ENCODE data around the gene SERPINH1. TPM values are rescaled to one million over a fixed set of nuclear protein-coding genes. Genes with fewer than 3 reads are reported as not detected.
A peak's percentile ranks its signal among the peaks of the same experiment; 100 is the strongest.

Gene SERPINH1
- 328 and 388 TPM in 2 replicates for total RNA-seq

DNA sequence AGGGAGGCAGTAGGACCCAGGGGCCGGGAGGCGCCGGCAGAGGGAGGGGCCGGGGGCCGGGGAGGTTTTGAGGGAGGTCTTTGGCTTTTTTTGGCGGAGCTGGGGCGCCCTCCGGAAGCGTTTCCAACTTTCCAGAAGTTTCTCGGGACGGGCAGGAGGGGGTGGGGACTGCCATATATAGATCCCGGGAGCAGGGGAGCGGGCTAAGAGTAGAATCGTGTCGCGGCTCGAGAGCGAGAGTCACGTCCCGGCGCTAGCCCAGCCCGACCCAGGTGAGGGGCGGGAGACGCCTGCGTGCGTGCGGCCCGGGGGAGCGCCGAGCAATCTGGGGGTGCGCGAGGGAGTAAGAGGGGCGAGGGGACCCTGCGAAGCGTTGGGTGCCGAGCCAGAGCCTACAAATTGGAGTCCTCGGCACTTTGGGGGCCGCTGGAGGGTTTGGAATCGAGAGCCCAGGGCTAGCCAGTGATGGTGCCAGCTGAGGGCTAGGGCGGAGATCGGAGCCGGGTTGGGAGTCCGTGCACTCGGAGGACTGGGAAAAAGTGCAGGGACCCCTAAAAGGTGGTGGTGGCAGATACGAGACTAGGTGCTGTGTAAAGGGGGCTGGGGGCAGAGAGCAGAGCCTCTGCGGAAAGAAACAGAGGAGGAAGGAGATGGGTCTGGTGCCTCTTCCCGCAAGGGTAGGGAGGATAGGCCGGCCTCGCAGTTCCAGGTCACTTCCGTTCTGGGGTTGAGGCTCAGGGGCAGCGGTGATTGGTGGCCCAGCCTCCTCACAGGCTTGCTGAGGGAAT lies at the start of gene SERPINH1:
SERPINH1 (plus strand) TSS at position 206 of the 788 bp plus-strand sequence. CDS start 4,097 bp downstream, outside the sequence.
- DNase-seq (ENCODE audit: low read depth in 2 of 2) = peak in 1 of 2 donors; percentile 87

DNA sequence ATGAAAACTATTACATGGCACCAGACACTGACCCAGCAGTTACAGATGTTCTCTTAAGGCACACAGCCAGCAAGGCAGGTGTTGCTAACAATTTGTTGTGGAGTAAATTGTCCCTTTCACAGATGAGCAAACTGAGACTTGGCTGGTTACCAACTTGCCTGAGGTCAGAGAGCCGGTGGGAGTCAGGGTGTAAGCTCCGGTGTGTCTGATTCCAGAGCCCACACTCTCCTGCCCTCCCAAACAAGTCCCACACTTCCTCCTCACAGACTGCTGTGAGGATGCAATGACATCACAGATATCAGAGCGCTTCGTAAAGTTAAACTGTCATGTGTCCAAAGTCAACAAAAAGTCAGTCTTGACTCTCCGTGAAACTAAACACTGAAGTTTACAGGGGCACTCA lies 48.8 kb upstream of the SERPINH1 start:
- DNase-seq (ENCODE audit: low read depth in 2 of 2) = peak; percentile 15 to 69

DNA sequence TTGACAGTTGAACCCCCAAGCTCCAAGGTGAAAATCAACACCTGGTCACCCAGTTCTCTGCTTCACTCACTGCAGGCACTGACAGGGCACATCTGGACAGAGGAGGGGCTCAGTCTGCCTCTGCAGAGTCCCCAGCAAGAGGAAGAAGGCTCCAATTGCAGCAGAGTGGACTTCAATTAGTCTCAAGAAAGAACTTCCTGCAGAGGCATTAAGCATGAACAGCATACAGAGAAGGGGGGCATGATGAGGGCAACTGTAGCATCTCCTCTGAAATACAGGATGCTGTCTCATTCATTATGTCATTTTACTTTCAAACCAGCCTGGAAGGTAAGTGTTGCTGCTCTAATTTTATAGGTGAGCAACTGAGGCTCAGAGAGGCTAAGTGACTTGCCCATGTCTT lies 47.5 kb upstream of the SERPINH1 start:
- DNase-seq (ENCODE audit: low read depth in 2 of 2) = no peak

DNA sequence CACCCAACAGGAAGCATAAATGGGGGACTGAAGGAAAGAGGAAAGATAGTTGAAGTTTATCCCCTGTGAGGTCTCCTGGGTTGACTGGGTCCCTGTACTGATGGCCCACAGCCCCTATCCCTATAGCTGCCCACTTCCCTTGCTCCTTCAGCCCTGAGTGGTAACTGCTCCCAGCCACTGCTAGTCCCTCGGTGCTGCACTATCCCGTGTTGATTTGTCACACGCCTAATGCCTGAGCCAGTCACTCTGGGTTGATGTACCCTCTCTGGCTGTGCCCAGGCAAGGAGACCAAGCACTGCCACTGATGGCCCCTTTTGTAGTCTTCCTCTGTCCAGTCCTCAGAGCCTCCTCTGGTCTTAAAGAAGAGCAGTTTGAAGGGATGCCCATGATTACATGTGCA lies 45.9 kb upstream of the SERPINH1 start:
- DNase-seq (ENCODE audit: low read depth in 2 of 2) = no peak

DNA sequence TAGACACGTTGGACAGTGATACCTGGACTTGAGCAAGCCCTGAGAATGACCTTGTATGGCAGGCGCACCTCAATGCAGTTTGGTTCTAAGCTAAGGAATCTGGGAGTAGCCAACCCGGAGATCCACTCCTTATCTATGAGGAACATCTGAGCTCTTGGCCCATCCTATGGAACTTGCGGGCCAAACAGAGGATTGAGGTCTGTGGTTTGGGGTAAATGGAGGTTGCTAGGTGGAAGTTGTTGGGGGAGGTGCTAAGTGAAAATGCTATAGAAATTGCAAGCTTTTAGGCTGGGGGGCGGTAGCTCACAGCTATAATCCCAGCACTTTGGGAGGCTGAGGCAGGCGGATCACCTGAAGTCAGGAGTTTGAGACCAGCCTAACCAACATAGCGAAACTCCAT lies 45.2 kb upstream of the SERPINH1 start:
- no peak for DNase-seq (ENCODE audit: low read depth in 2 of 2)

DNA sequence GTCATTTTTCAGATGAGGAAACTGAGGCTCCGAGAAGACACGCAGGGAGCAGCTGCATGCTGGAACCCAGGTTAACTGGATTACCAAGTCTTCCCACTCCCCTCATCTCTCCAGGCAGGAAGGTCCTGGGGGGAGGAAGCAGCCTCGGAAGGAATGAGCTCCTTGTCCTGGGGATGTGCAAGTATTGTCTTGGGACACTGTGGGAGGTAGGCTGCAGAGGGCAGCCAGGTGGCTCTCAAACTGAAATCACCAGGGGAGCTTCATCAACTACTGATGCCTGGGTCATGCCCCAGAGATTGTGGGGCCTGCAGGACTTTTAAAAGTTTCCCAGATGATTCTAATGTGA lies 43.9 kb upstream of the SERPINH1 start:
- DNase-seq (ENCODE audit: low read depth in 2 of 2) = no peak

DNA sequence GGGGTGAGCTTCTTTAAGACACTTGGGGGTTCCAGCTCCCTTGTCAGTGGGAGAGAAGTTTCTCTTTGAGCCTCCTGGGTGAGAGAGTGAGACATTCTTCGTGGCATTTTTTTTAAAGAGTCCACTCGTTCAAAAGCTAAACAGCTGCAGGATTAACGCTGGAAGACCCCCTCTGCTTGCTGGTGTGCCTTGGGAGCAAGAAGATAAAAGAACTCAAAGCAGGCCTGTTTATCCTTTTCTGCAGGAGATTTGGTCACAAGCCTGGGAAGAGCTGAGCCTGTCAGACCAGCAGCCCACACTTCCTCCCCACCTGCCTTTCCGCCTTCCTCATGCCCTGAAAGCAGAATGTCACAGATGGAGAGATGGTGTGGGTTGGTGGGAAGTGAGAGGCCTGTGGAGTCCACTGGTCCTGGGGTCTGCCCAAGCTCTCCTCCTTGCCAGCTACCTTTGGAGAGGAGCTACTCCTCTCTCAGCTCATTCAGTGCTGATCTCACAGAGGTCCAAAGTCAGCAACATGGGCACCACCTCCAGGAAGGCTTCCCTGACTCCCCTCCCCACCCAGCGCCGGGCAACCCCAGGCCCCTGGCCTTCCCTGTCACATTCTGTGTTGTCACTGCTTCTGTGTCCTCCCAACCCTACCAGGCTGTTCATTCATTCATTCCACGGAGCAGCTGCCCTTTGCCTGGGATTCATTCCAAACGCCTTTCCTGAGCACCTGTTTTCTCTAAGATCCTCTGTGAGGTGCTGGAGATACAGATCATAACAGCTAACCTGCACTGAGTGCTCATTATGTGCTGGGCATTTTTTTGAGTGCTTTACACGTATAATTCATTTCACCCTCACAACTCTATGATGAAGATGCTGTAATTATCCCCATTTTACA lies 43.0 kb upstream of the SERPINH1 start:
- no peak for DNase-seq (ENCODE audit: low read depth in 2 of 2)

DNA sequence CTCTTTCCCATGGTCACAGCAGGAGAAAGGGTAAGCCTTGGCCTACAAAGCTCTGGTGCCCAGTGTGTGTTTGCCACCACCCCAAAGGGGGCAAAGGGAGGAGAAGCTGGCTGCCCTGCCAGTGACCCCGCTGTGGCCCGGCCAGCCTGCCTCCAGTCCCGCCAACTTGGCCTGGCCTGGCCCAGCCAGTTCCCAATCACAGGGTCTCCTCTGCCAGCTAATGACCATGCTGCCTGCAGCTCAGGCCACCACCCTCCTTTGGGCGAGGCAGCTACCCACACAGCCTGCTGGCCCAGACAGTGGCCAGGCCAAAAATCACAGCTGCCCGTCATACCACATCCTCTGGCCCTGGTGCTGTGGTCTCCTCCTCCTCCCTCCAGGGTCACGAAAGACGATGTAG lies 41.4 kb upstream of the SERPINH1 start:
- no peak for DNase-seq (ENCODE audit: low read depth in 2 of 2)

DNA sequence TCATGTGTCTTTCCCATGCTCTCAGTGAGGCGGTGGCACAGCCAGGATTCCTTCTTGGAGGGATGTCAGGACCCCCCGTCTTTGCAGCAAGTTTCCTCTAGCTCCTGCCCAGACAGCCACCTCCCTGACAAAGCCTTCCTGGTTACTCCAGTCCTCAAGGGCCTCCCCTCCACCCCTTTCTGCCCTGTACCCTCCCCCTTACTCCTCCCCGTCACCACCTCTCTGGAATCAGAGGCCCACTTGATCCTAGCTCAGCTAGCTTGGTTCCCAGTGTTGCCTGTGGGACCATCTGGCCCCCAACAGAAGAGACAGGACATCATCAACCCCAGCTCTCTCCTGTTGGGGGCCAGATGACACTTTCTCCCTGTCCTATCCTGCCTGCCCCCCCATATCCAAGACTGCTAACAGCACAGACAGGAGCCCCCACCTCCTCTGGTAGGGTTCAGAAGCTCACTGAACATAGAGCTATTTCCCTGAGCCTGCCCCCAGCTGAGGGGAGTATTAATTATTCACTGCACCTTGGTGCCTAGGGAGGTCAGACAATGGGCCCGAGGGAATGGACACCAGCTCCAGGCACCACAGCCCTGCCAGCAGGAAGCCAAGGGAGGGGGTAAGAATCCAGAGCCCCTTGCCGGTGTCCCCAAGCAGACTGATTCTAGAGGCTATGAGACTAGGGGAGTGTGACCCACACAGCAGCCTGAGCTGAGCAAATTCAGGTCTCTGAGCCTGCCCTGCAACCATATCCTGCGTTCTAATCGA lies 39.6 kb upstream of the SERPINH1 start:
- DNase-seq (ENCODE audit: low read depth in 2 of 2) = no peak

DNA sequence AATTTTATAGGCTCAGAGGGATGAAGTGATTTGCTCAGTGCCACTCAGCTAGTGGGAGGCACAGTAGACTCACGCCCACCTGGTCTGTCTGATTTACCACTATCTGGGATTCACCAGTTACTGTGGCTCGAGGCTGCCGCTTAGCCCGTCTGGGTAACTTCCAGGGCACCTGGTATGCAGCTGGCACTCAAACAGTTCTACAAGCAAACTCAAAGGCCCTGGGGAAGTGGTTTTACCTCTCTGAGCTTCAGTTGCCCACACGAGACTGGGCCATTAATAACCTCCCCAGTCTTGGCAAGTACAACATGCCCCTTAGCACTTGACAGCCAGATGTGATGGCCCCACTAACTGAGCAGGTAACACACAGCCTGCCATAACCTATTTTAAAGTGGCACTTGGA lies 38.9 kb upstream of the SERPINH1 start:
- peak in 1 of 2 donors; percentile 7 for DNase-seq (ENCODE audit: low read depth in 2 of 2)

DNA sequence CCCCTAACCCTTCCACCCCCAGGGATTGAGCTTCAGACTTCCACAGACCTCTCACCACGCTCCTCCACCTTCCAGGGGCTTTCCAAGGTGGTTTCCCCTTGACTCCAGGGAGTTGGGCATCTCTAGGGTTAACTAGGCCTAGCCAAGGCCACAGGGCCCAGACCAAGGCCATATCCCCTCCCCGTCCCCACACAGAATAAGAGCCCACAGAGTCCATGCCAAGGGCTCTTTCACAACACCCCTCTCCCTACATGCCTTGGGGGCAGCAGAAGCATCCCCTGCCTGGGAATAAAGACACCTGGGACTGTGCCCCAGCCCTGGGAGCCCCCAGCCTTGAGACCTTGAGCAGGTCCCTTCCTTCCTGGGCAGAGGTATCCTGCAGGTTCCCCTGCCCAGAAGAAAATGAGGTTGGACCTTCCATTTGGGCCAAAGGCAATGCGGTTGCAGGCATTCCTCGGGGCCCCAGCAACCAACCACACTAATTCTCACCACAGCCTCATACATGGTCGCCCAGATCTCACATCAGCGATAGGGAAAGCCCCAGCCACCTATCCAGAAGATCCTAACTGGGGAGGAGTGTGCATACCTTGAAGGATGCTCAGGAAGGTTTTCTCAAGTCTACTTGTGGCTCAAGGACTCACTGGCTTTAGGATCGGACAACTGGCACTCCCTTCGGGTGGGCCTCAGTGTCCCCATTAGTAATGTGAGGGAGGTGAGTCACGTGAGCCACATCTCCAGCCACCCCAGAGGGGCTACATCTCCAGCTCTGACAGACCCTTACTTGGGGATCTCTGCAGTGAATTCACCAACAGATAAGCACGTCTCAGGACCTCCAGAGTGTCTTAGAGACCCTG lies 38.0 kb upstream of the SERPINH1 start:
- DNase-seq (ENCODE audit: low read depth in 2 of 2) = no peak

DNA sequence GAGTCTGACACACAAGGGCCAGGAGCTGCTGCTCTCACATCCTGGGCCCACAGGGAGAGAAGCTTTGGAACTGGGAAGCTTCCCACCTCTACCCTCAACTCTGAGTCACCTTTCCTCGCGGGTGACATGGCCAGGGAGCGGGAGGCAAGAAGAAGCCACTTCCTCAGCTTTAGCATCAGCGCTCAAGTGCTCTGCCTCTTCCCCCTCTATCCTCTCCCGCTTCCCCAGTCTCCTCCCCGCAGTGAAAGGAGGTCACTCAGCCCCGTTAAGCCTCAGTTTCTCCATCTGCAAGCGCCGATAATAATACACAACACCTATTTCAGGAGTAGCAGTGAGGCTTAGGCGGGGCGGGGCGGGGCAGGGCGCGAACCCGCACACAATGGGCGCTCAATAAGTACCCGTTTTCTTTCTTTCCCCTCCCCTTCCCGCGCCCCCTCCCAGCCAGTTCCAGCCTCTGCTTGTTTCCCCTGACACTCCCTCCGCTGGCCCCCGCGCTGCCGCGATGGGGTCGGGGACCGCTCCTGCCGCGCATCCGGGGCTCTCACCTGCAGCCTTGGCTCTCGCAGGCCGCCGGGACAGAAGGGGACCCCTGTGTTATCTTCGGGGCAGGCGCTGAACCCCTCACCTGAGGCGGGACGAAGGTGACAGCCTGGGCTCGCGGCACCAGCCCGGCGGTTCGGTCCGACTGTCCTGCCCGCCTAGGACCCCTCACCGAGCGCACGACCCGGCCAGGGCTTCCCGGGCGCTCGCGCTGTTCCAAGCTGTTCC lies 37.2 kb upstream of the SERPINH1 start:
- DNase-seq (ENCODE audit: low read depth in 2 of 2) = peak in 1 of 2 donors; percentile 31

DNA sequence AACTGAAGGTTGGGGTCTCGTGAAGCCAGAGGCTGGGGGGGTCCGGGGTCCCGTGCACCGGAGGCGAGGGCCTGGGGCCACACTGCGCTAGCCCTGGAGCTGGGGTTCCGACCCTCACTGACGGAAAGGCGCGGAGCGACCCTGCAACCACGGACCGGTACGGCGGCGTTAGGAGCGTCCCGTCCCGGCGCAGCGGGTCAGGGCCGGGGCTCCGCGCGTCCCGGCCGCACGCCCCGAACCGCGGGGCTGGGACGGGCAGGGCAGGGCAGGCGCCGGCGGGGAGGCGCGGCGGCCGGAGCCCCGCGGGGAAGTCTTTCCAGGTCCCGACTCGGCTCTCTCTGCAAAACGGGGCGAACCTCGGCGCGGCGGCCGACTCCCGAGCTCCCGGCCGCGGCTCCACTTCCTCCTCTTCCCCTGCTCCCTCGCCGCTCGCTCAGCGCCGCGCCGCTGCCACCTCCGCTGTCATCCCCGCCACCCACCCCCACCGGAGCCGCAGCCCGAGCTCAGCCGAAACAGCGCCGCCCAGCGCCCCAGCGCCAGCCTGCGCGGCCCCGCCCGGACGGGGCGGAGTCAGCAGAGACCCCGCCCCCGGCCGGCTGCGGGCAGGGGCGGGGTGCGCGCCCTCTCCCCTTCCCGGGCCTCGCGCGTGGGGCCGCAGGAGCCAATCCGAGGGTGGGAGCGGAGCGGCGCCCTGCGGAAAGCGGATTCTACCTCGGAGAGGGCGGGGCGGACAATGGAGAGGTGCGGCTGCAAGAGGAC lies 36.4 kb upstream of the SERPINH1 start, which contains the start of gene GDPD5:
GDPD5 (minus strand) TSS at position 509 of the 759 bp plus-strand sequence. CDS start 48,206 bp downstream, outside the sequence.
- peak; percentile 40 to 84 for DNase-seq (ENCODE audit: low read depth in 2 of 2)

DNA sequence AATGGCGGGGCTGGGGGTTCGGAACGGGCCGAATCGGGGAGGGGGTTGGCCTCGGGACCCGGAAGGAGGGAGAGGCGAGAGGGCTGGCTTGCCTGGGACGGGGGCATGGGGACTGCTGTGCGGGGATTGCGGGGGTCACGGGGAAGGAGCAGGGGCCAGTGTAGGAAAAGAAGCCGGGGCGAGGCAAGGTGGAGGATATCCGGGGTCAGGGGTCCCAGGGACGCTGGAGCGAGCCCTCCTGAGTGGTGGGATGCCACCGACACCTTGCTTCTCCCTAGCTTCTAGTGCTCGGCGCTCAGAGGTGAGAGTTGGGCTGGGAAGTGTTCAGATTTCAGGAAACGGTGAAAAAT lies 35.9 kb upstream of the SERPINH1 start:
- DNase-seq (ENCODE audit: low read depth in 2 of 2) = no peak

DNA sequence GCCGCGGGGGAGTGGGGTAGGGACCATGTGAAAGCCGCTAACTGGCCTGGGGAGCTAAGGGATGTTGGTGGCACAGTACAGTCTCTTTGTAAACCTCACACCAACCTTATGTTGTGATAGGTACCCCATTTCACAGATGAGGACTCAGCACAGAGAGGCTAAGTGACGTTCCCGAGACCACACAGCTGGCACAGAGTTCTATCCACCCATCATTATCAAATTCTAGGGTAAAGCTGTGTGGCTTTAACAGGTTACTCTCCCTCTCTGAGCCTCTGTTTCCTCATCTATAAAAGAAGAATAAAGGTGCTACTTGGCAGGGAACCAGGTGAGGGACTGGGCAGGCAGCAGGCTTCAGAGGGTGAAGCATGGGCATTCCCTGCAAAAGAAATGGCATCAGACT lies 34.9 kb upstream of the SERPINH1 start:
- no peak for DNase-seq (ENCODE audit: low read depth in 2 of 2)

DNA sequence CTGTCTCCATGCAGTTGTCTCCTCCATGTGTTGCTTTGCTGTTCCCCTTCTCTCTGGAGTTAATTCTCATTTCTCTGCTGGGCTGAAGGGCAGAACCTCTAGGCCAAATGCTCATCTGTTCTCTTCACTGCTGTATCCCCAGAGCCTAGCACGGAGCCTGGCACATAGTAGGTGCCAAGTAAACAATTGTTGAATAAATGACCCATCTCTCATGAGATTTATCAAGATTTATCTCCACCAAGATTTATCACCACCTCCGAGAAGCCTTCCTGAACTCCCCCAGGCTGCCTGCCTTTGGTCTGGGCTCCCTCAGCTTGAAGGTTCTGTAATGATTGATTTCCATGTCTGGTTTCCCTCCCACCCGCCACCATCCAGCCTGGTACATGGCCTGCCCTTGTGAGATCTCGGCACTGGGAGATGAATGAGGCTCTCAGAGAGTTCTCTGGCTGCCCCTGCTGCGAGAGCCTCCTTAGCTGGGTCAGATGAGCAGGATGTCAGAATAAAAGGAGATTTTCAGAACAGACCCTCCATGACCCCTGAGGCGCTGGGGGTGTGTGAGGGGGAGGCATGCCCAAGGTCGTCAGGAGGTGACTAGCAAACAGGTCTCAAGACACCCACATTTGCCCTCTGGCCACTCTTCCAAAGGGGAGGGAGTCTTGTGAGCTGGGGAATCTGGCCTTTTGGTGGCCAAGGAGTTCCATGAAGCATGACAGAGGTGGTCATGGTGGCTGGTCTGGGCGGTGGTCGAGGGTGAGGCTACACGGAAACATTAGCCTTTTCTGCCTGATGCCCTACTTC lies 33.9 kb upstream of the SERPINH1 start:
- no peak for DNase-seq (ENCODE audit: low read depth in 2 of 2)

DNA sequence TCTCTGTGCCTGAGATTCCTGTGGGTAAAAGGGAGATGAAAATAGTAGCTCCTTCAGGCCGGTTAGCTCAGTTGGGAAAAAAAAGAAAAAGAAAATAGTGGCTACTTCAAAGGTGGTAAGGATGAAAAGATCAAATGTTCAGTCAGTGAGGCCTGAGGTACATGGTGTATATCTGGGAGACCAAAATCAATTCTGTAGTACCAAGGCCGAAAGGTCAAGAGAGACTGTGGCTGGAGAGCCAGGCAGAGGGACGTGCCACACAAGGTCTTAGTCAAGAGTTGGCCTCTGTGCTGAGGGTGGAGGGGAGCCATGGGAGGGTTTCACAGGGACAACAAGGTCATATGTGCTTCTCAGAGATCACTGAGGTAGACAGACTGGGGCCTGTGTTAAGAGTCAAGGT lies 31.5 kb upstream of the SERPINH1 start:
- no peak for DNase-seq (ENCODE audit: low read depth in 2 of 2)

DNA sequence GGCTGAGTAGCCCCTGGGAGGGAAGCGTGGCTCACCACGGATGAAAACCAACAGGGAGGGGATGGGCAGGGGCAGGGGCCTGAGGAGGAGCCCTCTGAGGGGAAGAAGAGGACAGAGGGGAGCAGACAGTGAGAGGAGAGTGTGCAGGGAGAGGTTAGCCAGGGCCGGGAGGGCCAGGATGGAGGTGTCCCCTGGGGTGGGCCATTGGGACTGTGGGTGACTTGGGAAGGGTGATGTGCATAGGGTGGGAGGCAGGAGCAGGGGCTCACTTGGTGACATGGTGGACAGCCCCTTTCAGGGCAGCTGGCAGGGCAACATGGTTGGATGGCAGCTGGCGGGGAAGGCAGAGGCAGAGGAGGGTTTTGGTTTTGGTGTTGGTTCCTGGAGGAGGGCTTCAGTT lies 30.7 kb upstream of the SERPINH1 start:
- DNase-seq (ENCODE audit: low read depth in 2 of 2) = no peak
